DND-41 (cell line): ENCODE measurements around the gene CALCOCO1.
"Not testable (repeated sequence)": the region's sequence is repeated elsewhere in the genome, so short reads cannot be mapped to it uniquely, and the experiment has no call there.

ENCODE experiments used
- ATAC-seq: fragments of 200-7000 bp; cut with Tn5 transposase; 3 replicates; pipeline ENCODE4 v1.9.1; 2021; ENCODE audit warnings: low read depth; ENCODE audit not compliant: insufficient read depth
- DNase-seq: peaks from one replicate; pipeline ENCODE4 v3.0.0-alpha.2; 2020
- H2AFZ ChIP-seq: 2 replicates; pipeline ENCODE4 v1.6.0; 2012; ENCODE audit warnings: low read depth, low read length
- H3K27ac ChIP-seq: 2 replicates; pipeline ENCODE4 v1.5.1; 2012; ENCODE audit warnings: low read length, inconsistent platforms
- H3K27me3 ChIP-seq: fragments of 200-600 bp; sonication (generic); 2 replicates; pipeline ENCODE4 v1.6.0; 2012; ENCODE audit warnings: low read length, mild to moderate bottlenecking, inconsistent platforms; ENCODE audit not compliant: insufficient read depth, poor library complexity
- H3K36me3 ChIP-seq: 2 replicates; pipeline ENCODE4 v1.5.1; 2012; ENCODE audit warnings: low read length, inconsistent platforms; ENCODE audit not compliant: insufficient read depth
- H3K4me1 ChIP-seq: 2 replicates; pipeline ENCODE4 v1.5.1; 2012; ENCODE audit warnings: mild to moderate bottlenecking, low read length; ENCODE audit not compliant: insufficient read depth
- H3K4me2 ChIP-seq: 2 replicates; pipeline ENCODE4 v1.6.0; 2012; ENCODE audit warnings: mild to moderate bottlenecking, moderate library complexity, low read length, inconsistent platforms; ENCODE audit not compliant: insufficient read depth
- H3K4me3 ChIP-seq, 2 experiments: fragments of 200-600 bp in 1 of 2; shearing (Covaris generic) in 1 of 2; 2 replicates each; pipeline ENCODE4 v1.5.1; 2012 to 2016; ENCODE audit warnings: inconsistent platforms in 2 of 2, low read length in 2 of 2, mild to moderate bottlenecking in 2 of 2, low read depth in 1 of 2, moderate library complexity in 1 of 2
- H3K79me2 ChIP-seq: 2 replicates; pipeline ENCODE4 v1.6.0; 2012; ENCODE audit warnings: low read length, inconsistent platforms; ENCODE audit not compliant: insufficient read depth
- H3K9ac ChIP-seq: 2 replicates; pipeline ENCODE4 v1.6.0; 2012; ENCODE audit warnings: low read depth, mild to moderate bottlenecking, inconsistent platforms, low read length, moderate library complexity
- H3K9me3 ChIP-seq: 2 replicates; pipeline ENCODE4 v1.5.1; 2012; ENCODE audit warnings: low read length, moderate library complexity, mild to moderate bottlenecking, inconsistent platforms; ENCODE audit not compliant: insufficient read depth, severe bottlenecking
- H4K20me1 ChIP-seq: 2 replicates; pipeline ENCODE4 v1.6.0; 2012; ENCODE audit warnings: low read length; ENCODE audit not compliant: insufficient read depth
- EZH2 ChIP-seq: IDR thresholded peaks from 3 replicates; pipeline ENCODE4 v1.6.1; 2012; ENCODE audit warnings: borderline replicate concordance, low read depth, mild to moderate bottlenecking, moderate library complexity, low read length, inconsistent platforms; ENCODE audit not compliant: severe bottlenecking
- TF ChIP-seq, protein P1 (sequence below): IDR thresholded peaks from 2 replicates; pipeline ENCODE4 v1.5.1; 2012; ENCODE audit warnings: borderline replicate concordance, low read length, moderate library complexity, mild to moderate bottlenecking; ENCODE audit not compliant: poor library complexity, severe bottlenecking; ENCODE audit errors: extremely low read depth

Gene CALCOCO1

DNA sequence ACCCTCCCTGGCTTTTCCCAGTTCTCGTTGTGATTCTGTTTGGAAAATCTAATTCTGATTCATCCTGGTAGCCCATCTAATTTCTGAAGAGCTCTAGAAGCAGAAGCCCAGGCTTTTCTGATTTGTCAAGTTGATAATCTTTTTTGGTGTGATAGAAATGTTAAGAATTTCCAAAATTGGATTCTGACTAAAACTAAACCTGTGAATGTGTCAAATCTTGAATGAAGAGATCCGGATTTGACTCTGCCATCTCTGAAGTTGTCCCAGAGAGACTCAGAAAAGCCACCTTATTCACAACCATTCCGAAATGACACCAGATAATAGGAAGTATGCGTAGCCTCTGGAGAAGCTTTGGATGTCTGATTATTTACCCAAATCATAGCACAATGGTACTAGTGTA is 37.4 kb upstream of the CALCOCO1 start:
- no peak overlapping the region for H3K27ac ChIP-seq
- H3K27me3 ChIP-seq, result peaks cover 53% of the 10 kb centered on the region
- no peak overlapping the region for H3K4me3 ChIP-seq
- no peaks in the 10 kb centered on the region for H3K4me1 ChIP-seq
- H4K20me1 ChIP-seq, result no peaks in the 10 kb centered on the region
- H2AFZ ChIP-seq, result no peak overlapping the region
- no peaks in the 10 kb centered on the region for H3K9me3 ChIP-seq
- no peak for ATAC-seq
- no peak overlapping the region for H3K4me2 ChIP-seq
- H3K79me2 ChIP-seq, result no peaks in the 10 kb centered on the region
- H3K36me3 ChIP-seq, result no peaks in the 10 kb centered on the region
- DNase-seq, result no peak
- TF ChIP-seq EZH2, result peak; percentile 21
- TF ChIP-seq, protein P1, sequence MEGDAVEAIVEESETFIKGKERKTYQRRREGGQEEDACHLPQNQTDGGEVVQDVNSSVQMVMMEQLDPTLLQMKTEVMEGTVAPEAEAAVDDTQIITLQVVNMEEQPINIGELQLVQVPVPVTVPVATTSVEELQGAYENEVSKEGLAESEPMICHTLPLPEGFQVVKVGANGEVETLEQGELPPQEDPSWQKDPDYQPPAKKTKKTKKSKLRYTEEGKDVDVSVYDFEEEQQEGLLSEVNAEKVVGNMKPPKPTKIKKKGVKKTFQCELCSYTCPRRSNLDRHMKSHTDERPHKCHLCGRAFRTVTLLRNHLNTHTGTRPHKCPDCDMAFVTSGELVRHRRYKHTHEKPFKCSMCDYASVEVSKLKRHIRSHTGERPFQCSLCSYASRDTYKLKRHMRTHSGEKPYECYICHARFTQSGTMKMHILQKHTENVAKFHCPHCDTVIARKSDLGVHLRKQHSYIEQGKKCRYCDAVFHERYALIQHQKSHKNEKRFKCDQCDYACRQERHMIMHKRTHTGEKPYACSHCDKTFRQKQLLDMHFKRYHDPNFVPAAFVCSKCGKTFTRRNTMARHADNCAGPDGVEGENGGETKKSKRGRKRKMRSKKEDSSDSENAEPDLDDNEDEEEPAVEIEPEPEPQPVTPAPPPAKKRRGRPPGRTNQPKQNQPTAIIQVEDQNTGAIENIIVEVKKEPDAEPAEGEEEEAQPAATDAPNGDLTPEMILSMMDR, result no peak
- H3K9ac ChIP-seq, result no peak overlapping the region

DNA sequence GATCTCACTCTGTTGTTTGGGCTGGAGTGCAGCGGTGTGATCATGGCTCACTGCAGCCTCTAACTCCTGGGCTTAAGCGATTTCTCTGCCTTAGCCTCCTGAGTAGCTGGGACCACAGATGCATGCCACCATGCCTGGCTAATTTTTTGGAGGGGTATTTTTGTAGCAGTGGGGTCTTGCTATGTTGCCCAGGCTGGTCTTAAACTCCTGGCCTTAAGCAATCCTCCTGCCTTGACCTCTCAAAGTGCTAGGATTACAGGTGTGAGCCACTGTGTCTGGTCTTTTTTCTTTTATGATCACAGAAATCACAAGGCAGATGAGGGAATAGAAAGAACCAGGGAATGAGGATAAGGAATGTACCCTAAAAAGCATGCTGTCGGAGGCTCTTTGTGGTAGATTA is 35.5 kb upstream of the CALCOCO1 start:
- H3K4me2 ChIP-seq, H3K4me1 ChIP-seq, H3K36me3 ChIP-seq, DNase-seq, H3K79me2 ChIP-seq, ATAC-seq, H3K9ac ChIP-seq, H4K20me1 ChIP-seq, H3K4me3 ChIP-seq, H2AFZ ChIP-seq, H3K9me3 ChIP-seq, H3K27ac ChIP-seq: not testable (repeated sequence)
- peaks cover 65% of the 10 kb centered on the region for H3K27me3 ChIP-seq

DNA sequence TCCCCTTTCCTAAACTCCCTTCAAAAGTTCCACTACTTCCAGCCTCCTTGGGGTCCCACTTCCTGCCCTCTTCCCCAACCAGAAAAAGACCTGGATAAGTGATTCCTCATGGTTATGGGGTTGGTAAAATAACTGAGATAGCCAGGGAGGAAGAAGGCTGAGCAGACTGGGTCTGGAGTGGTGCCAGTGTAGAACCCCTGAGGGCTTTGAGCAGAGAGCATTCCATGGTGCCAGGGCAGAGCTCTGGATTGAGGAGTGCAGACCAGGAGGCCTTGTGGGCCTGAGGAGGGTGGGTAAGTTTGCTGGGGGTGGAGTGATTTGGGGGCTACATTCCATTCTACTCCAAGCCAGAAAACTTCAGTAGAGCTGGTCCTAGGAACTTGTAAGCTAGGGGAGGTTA is 34.1 kb upstream of the CALCOCO1 start:
- Histone ChIP-seq H3K9me3 (no peaks in the 10 kb centered on the region), H3K4me2 (no peak overlapping the region), H3K4me1 (peaks cover 9% of the 10 kb centered on the region), H4K20me1 (no peaks in the 10 kb centered on the region), H2AFZ (no peak overlapping the region), H3K27me3 (peaks cover 58% of the 10 kb centered on the region), H3K36me3 (no peaks in the 10 kb centered on the region), H3K9ac (no peak overlapping the region), H3K27ac (no peak overlapping the region), H3K79me2 (no peaks in the 10 kb centered on the region), H3K4me3 (no peak overlapping the region)
- DNase-seq, result no peak
- no peak for ATAC-seq
- no peak for TF ChIP-seq EZH2
- TF ChIP-seq, protein P1, result no peak

DNA sequence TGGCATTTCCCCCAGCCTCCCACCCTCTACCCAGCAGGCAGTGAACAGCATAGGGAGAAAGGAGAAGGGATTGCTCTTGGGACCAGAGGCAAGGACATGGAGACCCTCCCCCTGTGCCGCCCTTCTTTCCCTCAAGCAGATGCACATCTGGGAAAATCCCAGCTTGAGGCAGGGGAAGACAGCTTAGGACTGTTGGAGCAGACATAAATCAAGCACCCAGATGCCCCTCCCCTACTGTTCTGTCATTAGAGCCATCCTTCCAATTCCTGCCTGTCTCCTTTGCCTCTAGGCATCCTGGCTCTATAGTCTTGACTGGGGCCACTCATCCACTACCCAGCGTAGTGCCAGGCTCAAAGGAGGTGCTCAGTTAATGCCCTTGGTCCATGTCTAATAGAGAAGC is 32.0 kb upstream of the CALCOCO1 start:
- Histone ChIP-seq H2AFZ (no peak overlapping the region), H3K27ac (no peak overlapping the region), H3K9ac (no peak overlapping the region), H3K9me3 (no peaks in the 10 kb centered on the region), H3K36me3 (no peaks in the 10 kb centered on the region), H3K4me2 (no peak overlapping the region), H3K4me3 (no peak overlapping the region), H3K79me2 (no peaks in the 10 kb centered on the region), H4K20me1 (no peaks in the 10 kb centered on the region), H3K27me3 (peaks cover 59% of the 10 kb centered on the region), H3K4me1 (peaks cover 9% of the 10 kb centered on the region)
- TF ChIP-seq, protein P1, result no peak
- no peak for TF ChIP-seq EZH2
- ATAC-seq (no peak), DNase-seq (no peak)
